Measurements from ENCODE around the gene SRRM1. TPM values are rescaled to one million over a fixed set of nuclear protein-coding genes. Genes with fewer than 3 reads are reported as not detected.
A peak's percentile ranks its signal among the peaks of the same experiment; 100 is the strongest.

The SRRM1 gene
- total RNA-seq, 1 experiment from 2014 or later = 128 TPM

DNA sequence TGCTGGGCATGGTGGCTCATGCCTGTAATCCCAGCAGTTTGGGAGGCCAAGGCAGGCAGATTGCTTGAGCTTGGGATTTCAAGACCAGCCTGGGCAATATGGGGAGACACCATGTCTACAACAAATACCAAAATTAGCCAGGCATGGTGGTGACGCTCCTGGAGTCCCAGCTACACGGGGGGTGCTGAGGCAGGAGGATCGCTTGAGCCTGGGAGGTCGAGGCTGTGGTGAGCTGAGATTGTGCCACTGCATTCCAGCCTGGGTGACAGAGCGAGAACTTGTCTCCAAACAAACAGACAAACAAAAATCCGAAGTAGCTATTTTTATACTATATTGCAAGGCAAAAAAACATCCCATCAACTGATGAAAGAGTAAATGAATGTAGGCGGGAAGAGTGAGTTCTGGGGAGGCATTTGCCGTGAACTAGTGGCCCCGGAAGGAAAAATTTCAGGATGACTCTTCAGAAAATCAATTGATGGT lies 46.7 kb upstream of the SRRM1 start:
- POLR2A ChIA-PET = no interaction called here
- Mint-ChIP-seq H3K27ac (ENCODE audit: unreplicated experiment) (no peak overlapping the region), H3K4me3 (ENCODE audit: unreplicated experiment) (no peak overlapping the region), H3K27me3 (ENCODE audit: insufficient read depth, unreplicated experiment) (no peaks in the 10 kb centered on the region), H3K36me3 (ENCODE audit: insufficient read depth, unreplicated experiment) (no peaks in the 10 kb centered on the region), H3K9me3 (ENCODE audit: unreplicated experiment) (no peaks in the 10 kb centered on the region), H3K4me1 (ENCODE audit: low read depth, unreplicated experiment) (peaks cover 11% of the 10 kb centered on the region)
- TF ChIP-seq, protein P1, sequence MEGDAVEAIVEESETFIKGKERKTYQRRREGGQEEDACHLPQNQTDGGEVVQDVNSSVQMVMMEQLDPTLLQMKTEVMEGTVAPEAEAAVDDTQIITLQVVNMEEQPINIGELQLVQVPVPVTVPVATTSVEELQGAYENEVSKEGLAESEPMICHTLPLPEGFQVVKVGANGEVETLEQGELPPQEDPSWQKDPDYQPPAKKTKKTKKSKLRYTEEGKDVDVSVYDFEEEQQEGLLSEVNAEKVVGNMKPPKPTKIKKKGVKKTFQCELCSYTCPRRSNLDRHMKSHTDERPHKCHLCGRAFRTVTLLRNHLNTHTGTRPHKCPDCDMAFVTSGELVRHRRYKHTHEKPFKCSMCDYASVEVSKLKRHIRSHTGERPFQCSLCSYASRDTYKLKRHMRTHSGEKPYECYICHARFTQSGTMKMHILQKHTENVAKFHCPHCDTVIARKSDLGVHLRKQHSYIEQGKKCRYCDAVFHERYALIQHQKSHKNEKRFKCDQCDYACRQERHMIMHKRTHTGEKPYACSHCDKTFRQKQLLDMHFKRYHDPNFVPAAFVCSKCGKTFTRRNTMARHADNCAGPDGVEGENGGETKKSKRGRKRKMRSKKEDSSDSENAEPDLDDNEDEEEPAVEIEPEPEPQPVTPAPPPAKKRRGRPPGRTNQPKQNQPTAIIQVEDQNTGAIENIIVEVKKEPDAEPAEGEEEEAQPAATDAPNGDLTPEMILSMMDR (IDR thresholded peaks at IDR 0.05; ENCODE audit: insufficient read depth in 1 of 2, low read depth in 1 of 2, low read length in 1 of 2, severe bottlenecking in 1 of 2, unreplicated experiment in 1 of 2) = no peak
- Histone ChIP-seq H3K4me1 (no peaks in the 10 kb centered on the region), H3K9me3 (no peaks in the 10 kb centered on the region), H3K36me3 (ENCODE audit: control insufficient read depth, insufficient read depth, low read length) (no peaks in the 10 kb centered on the region), H3K4me3 (ENCODE audit: low read depth, low read length) (no peak overlapping the region), H3K27me3 (replicated peaks; ENCODE audit: control insufficient read depth, insufficient read depth, low read length) (no peaks in the 10 kb centered on the region)
- no TSS peak for BruUV-seq (replicated peaks)
- CTCF ChIA-PET = interaction anchor here (1.1 kb wide), 1 partner anchor 9 kb away, joined by 3 read pairs; no protein-coding TSS in a partner anchor
- intact Hi-C loops (cut with micrococcal nuclease; ENCODE audit: unreplicated experiment) = no loop called here
- DNase-seq = no peak

DNA sequence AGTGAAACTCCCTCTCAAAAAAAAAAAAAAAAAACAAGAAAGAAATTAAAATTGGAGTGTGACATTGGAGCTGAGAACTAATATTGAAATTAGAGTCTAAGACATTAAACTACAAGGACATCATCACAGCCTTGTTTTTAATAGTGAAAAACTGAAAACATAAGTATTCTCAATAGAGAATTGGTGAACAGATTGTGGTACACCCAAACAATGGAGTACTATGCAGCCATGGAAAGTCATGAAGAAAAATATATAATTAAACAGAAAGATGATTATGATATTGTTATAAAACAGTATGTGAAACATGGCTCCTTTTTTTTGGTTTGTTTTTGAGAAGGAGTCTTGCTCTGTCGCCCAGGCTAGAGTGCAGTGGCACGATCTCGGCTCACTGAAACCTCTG lies 43.8 kb upstream of the SRRM1 start:
- DNase-seq = no peak
- no peak overlapping the region for H3K27ac Mint-ChIP-seq (ENCODE audit: unreplicated experiment)
- ChIA-PET POLR2A (interaction anchor here (0.6 kb wide), 1 partner anchor 41 kb away, joined by 5 read pairs; no protein-coding TSS in a partner anchor), CTCF (no interaction called here)
- no peaks in the 10 kb centered on the region for H3K9me3 Mint-ChIP-seq (ENCODE audit: unreplicated experiment)
- intact Hi-C loops (cut with micrococcal nuclease; ENCODE audit: unreplicated experiment) = no loop called here
- no TSS peak for BruUV-seq (replicated peaks)
- no peaks in the 10 kb centered on the region for H3K36me3 Mint-ChIP-seq (ENCODE audit: insufficient read depth, unreplicated experiment)
- Histone ChIP-seq H3K9me3 (no peaks in the 10 kb centered on the region), H3K27me3 (replicated peaks; ENCODE audit: control insufficient read depth, insufficient read depth, low read length) (no peaks in the 10 kb centered on the region), H3K36me3 (ENCODE audit: control insufficient read depth, insufficient read depth, low read length) (no peaks in the 10 kb centered on the region), H3K4me1 (no peaks in the 10 kb centered on the region), H3K4me3 (ENCODE audit: low read depth, low read length) (no peak overlapping the region)
- H3K4me1 Mint-ChIP-seq (ENCODE audit: low read depth, unreplicated experiment) = peaks cover 5% of the 10 kb centered on the region
- TF ChIP-seq, protein P1 (IDR thresholded peaks at IDR 0.05; ENCODE audit: insufficient read depth in 1 of 2, low read depth in 1 of 2, low read length in 1 of 2, severe bottlenecking in 1 of 2, unreplicated experiment in 1 of 2) = no peak
- H3K27me3 Mint-ChIP-seq (ENCODE audit: insufficient read depth, unreplicated experiment) = no peaks in the 10 kb centered on the region
- H3K4me3 Mint-ChIP-seq (ENCODE audit: unreplicated experiment) = no peak overlapping the region

DNA sequence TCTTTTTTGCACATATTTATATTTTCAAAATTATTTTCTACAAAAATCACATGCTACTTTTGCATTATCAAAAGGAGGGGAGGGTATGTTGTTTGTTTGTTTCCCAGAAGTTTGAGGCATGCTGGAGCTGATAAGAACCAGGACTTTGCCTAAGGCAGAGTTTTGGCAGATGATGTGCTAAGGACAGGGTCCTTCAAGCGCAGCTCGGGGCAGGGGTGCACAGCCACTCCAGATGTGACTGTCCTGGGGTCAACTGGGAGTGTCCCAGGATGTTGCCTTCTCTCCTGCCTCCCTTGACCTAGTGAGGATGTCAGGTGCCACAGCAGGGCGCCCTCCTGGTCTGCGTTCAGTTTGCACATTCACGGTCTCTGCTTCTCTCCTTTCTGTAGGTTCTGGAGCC lies 42.6 kb upstream of the SRRM1 start:
- intact Hi-C loops (cut with micrococcal nuclease; ENCODE audit: unreplicated experiment) = no loop called here
- Mint-ChIP-seq H3K9me3 (ENCODE audit: unreplicated experiment) (no peaks in the 10 kb centered on the region), H3K4me1 (ENCODE audit: low read depth, unreplicated experiment) (peaks cover 5% of the 10 kb centered on the region), H3K4me3 (ENCODE audit: unreplicated experiment) (no peak overlapping the region), H3K36me3 (ENCODE audit: insufficient read depth, unreplicated experiment) (no peaks in the 10 kb centered on the region), H3K27me3 (ENCODE audit: insufficient read depth, unreplicated experiment) (no peaks in the 10 kb centered on the region), H3K27ac (ENCODE audit: unreplicated experiment) (no peak overlapping the region)
- H3K27me3 ChIP-seq (replicated peaks; ENCODE audit: control insufficient read depth, insufficient read depth, low read length) = no peaks in the 10 kb centered on the region
- TF ChIP-seq, protein P1 (IDR thresholded peaks at IDR 0.05; ENCODE audit: insufficient read depth in 1 of 2, low read depth in 1 of 2, low read length in 1 of 2, severe bottlenecking in 1 of 2, unreplicated experiment in 1 of 2) = no peak
- H3K9me3 ChIP-seq = no peaks in the 10 kb centered on the region
- H3K36me3 ChIP-seq (ENCODE audit: control insufficient read depth, insufficient read depth, low read length) = no peaks in the 10 kb centered on the region
- ChIA-PET POLR2A (no interaction called here), CTCF (no interaction called here)
- BruUV-seq (replicated peaks) = no TSS peak
- no peak overlapping the region for H3K4me3 ChIP-seq (ENCODE audit: low read depth, low read length)
- peak in 1 of 2 experiments; percentile 40 for DNase-seq
- H3K4me1 ChIP-seq = no peaks in the 10 kb centered on the region
